HS-27A (cell line): ENCODE results near the gene RPL29.

Experiments used
- DNase-seq: peaks from one replicate; pipeline ENCODE4 v3.0.0-alpha.2; 2012; ENCODE audit warnings: low read depth, missing footprints

The RPL29 gene

DNA sequence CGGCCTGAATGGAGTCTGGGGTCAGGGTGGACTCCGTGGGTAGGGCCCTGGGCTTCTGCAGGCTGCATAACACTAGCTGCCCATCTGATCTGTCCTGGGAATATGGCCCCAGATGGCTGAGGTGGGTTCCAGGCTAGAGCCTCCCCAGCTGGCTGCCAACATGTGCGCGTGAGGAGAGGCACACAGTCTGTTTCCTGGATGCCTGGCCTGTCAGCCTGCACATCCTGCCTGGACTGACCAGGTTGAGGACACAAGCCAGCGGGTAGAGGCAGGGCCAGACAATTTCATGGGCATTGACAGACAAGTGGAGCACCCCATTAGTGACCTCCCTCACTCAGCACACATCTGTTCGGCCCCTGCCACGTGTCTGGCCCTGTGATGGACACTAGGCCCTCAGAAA, 29.8 kb upstream of the RPL29 start:
- no peak for DNase-seq

- no peak for DNase-seq
These were observed 29.2 kb upstream of the RPL29 start for GRCh38 chr3:52024765-52025452.

- no peak for DNase-seq
These were observed 28.4 kb upstream of the RPL29 start for GRCh38 chr3:52023860-52024764.

- no peak for DNase-seq
These were observed 27.5 kb upstream of the RPL29 start for GRCh38 chr3:52023101-52023770.

DNA sequence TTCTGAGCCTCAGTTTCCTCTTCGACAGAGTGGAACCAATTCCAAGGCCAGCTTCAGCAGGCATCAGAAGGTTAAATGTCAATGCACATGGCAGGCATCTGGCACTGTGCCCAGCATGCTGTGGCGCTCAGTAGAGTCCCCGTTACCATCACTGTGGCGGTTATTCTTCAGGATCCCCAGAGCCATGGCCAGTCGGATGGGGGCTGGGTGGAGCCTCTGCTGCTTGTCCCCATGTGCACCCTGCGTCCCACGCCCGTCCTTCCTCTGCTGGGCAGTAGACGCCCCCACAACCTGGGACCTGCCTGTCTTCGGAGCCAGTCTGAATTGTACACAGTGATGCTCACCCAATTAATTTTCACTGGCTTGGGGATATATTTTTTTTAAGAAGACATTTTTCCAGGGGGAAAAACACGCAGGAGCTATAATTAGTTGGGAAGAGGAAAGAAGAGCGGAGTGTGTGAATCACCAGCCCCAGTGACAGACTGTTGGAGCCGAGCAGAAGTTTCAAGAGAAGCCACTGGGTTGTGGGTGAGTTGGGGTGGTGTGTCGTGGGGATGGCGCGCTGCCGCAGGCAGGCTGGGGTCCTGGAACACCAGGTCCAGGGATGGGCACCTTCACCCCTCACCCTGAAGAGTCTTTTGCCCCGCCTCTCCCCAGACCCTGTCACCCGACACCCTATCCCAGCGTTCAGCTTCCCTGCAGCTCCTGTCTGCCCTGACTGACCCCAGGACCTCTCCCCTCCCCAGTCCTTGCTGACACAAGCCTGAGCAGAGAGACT, 26.8 kb upstream of the RPL29 start:
- DNase-seq, result no peak

- DNase-seq, result no peak
These were observed 26.0 kb upstream of the RPL29 start for GRCh38 chr3:52021489-52022268.

DNA sequence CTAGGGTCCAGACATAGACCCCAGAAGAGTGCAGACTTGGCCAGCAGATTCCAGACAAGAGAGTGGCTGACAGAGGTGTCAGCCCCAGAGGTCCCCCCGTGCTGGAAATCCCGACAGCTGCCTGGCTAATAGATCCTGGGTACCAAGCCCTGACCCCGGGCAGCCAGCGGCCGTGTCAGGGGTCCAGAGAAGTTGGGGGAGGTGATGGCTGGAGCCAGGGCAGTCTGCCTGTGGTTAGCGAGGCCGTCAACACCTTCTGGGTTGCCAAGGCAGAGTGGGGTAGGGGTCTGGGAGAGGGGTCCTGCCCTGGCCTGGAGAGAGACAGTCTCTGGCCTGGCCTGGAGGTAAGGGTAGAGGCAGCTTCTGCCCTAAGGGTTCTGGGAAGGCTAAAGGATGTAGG, 25.1 kb upstream of the RPL29 start:
- no peak for DNase-seq

- DNase-seq, result no peak
These were observed 23.8 kb upstream of the RPL29 start for GRCh38 chr3:52019352-52020080.

DNA sequence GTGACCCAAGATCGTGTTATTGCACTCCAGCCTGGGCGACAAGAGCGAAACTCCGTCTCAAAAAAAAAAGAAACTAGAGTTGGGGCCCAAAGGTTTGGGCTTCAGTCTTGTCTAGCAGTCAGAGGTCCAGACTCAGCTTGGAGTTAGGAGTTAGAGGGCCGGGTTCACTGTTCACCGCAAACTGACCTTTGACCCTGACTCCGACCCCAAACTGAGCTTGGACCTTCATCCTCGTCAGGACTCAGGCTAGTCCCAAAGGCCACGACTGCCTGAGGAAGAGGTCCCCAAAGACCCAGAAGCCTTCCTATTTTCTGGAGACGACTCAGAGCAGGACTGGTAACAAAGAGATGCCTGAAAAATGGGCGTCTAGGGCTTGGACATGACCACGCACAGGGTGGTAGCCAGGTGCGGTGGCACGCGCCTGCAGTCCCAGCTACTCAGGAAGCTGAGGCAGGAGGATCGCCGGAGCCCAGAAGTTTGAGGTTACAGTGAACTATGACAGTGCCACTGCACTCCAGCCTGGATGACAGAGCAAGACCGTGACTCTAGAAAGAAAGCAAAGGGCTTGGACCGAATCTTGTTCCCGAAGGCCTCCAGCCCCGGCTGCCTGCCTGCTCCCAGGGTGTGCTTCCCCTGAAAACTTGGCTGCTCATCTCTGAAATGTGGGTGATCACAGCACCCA, 22.8 kb upstream of the RPL29 start:
- no peak for DNase-seq

GRCh38 chr3:52017586-52017985, 21.9 kb upstream of the RPL29 start:
- no peak for DNase-seq

DNA sequence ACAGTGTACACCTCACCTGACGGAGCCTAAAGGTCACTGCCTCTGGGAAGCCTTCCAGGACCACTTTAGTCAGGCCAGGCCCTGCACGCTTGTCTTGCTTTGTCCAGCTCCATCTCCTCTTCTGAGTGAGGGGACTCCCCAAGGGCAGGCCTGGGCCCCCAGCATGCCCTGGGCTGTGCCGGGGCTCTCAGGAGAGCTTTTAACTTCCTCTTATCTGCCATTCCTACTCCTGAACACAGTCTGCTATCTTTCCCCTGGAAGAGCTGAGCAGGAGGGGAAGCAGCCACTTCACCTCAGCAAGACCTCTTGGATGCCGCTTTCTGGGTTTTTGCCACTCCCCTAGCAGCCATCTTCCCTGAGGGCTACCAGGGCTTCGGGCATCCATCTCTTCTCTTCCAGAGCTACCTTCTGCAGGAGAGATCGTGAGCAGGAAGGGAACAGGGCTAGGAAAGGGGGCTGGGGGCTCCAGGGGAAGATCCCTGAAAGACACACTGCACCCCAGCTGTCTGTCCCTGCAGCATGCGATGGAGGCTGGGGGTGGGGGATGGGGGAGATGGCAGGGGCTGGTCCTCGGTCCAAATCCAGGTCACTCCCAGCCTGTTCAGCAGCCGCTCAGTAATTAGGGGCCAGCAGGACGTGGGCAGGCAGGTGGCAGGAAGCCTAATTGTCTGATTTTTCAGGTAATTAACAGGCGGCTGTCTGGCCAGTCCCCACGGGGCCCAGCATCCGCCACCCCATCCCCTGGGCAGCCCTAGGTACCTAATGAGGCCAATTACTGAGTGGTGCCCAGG, 19.9 kb upstream of the RPL29 start:
- DNase-seq, result no peak

DNA sequence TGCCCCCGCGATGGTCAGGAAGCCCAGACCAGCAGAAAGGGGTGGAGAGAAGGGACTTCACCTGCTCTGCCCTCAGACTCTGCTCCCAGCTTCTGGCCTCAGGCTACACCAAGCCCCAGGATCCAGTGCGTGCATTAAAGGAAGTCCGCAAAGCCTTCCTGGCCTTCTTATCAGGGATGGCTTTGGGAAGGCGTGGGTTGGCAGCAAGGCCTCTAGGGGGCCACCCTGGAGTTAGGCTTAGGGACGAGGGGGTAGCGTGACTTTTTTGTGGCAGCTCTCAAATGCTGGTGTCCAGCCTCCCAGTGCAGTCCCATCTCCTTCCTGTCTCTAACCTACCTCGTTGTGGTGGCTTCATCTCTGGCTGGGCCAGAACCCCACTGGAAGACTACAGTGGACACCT, 18.9 kb upstream of the RPL29 start:
- no peak for DNase-seq

DNA sequence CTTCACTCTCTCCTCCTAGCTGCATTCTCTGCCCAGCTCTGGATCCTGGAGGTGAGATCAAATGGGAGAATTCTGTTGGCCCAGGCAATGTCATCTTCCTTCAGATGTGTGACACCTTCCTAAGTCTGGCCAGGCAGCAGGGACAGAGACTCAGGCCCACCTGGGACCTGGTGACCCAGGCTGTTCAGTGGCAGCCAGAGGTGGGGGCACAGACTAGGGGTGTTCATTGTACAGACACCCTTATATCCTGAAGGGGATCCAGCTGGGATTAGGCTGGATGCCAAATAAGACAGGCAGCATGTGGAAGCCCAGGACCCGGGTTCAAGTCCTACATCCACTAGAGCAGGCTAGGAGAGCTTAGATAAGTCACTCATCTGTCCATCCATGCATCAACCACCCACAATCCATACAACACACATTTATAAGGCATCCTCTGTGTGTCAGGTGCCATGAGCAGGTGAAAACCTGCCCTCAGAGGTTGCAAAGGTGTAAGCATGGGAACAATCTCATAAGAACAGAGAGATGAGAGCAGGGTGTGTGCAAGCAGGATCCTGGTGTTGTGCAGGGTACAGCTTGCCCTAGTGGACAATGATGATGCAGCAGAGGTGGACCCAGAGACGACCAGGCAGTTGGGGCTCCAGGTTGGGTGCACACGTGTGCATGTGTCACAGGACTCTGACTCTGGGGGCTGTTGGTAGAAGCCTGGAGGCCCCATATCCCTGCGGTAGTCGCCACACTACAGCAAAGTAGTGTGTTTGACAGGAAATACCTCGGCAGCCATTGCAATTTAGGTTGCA, 18.3 kb upstream of the RPL29 start:
- no peak for DNase-seq

DNA sequence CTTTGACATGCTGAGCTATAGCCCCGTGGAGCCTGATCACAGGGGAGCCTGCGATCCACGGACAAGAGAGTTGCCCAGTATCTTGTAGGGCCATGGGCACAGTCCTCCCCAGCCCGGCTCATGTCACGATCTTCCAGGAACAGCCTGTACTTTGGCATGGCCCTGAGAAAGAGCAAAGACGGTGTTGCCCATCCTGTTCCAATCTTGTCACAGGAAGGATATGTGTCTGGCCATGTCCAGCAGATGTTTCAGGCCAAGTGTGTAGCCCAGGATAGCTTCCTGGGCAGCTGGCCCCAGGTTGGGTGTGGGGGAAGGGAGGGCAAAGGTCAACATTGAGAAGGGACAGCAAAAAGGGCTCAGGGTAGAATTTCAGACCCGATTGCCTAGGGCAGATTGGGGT, 17.0 kb upstream of the RPL29 start:
- no peak for DNase-seq

DNA sequence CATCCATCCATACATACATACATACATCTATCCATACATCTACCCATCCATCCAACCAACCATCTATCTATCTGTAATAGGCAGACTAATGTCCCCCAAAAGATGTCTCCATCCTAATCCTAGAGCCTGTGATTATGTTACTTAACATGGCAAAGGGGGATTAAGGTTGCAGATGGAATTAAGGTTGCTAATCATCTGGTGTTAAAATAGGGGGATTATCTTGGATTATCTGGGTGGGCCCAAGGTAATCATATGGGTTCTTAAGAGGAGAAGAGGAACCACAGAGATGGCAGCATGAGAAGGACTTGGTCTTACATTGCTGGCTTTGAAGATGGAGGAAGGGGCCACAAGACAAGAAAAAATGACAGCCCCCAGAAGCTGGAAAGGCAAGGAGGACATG, 14.7 kb upstream of the RPL29 start:
- no peak for DNase-seq

DNA sequence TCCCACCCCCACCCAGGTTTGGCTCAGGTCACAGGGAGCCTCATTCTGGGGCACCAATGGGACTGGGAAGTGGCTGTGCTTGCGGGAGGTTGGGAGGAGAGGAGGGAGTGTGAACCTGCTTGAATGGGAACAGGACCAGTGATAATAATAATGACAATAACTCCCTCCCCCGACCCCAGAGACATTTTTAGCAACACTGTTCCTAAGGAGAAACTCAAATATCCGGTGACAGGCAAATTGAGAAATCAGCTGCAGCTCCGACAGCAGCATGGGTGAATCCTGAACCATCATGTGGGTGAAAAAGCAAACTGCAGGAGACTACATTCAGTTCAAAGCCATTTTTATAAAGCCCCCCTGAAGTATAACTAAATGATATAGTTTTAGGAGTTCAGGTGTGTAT, 11.6 kb upstream of the RPL29 start:
- no peak for DNase-seq

DNA sequence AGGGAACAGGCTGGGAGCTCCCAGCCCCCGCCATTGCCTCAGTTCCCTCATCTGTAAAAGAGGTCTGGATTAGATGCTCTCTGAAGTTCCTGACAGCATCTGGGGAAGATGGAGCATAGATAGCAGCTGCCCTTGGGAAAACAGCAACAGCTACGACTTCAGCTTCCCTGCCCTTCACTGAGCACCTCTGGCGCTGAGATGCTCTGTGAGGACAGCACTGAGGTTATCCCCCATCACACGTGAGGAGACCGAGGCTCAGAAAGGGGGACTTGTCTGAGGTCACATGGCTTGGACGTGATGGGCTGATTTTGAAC, 11.1 kb upstream of the RPL29 start:
- DNase-seq, result no peak

DNA sequence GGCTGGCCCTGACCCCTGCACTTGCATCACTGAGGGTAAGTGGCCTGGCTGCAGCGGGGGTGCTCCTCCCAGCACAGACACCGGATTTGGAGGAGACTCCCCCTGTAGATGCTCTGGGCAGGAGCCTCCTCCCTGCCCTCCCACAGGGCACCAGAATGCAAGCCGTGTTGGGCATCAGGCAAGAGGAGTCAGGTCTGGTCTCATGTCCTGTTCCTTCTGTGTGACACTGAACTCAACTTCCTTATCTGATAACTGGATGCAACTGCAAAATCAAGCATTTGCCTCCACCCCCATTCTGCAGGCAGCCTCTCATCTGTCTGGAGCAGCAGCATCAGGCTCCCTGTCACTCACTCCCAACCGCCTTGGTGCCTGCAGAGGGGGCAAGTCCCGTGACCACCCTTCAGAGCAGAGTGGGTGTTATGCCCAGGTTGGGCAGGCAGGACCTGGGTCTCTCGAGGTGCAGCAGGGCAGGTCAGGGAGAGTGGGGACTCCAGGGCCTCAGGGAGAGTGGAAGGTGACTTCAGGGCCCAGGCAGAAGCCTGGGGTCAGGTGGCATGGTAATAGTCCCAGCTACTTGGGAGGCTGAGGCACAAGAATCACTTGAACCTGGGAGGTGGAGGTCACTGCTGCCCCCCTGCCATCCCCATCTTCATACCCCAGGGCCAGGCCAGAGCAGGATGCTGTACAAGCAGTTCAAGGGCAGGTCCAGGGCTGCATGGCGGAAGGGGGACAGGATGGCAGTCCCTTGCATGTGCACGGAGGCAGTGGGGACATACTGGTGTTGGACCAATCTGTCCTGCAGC, 10.5 kb upstream of the RPL29 start:
- DNase-seq, result no peak
